A549 (cell line): ENCODE data around the gene MAGEA4. TPM values are rescaled to one million over a fixed set of nuclear protein-coding genes. Genes with fewer than 3 reads are reported as not detected.
A peak's percentile ranks its signal among the peaks of the same experiment; 100 is the strongest.
"Not testable (repeated sequence)": the region's sequence is repeated elsewhere in the genome, so short reads cannot be mapped to it uniquely, and the experiment has no call there.

Source experiments
- ATAC-seq, 2 experiments: fragments of 200-7000 bp in 1 of 2; fragments of >200 bp in 1 of 2; cut with Nextera tagmentation in 1 of 2; cut with Tn5 transposase in 1 of 2; 3 replicates each; pipeline versions ENCODE4 v1.8.0 to v1.9.1; 2018 to 2020; ENCODE audit warnings: mild to moderate bottlenecking in 1 of 2, moderate library complexity in 1 of 2
- CTCF ChIA-PET: fragments of 300-600 bp; sonication (Branson Sonifier 250); formaldehyde crosslinking; extraction: SDS; loops from one replicate; lab custom pipeline; 2021; ENCODE audit warnings: antibody characterized with exemption, inconsistent platforms; lab: Yijun Ruan, JAX
- POLR2A ChIA-PET: fragments of 350-600 bp; formaldehyde crosslinking; extraction: SDS; loops from one replicate; lab custom pipeline; 2021; ENCODE audit warnings: antibody characterized with exemption, inconsistent platforms; lab: Yijun Ruan, JAX
- DNase-seq, 2 experiments: peaks; one replicate each; pipeline versions ENCODE4 v3.0.0 to v3.0.0-alpha.2; 2011 to 2016; ENCODE audit warnings: low read depth in 1 of 2, low spot score in 1 of 2
- FAIRE-seq: peaks from 2 replicates; lab custom pipeline; 2011; peaks lifted over from hg19 to GRCh38; lab: Jason Lieb, UNC
- H3K27ac ChIP-seq, 2 experiments: fragments of >200 bp; sonication (Bioruptor Twin); formaldehyde crosslinking; 3 replicates each; pipeline ENCODE4 v1.5.1; 2016 to 2017
- H3K4me1 ChIP-seq: fragments of >200 bp; sonication (Bioruptor Twin); formaldehyde crosslinking; 3 replicates; pipeline ENCODE4 v1.6.1; 2016
- H3K4me2 ChIP-seq: fragments of >200 bp; sonication (Bioruptor Twin); formaldehyde crosslinking; 3 replicates; pipeline ENCODE4 v1.6.1; 2016
- H3K4me3 ChIP-seq: fragments of >200 bp; sonication (Bioruptor Twin); formaldehyde crosslinking; 3 replicates; pipeline ENCODE4 v1.5.1; 2016
- H3K9me3 ChIP-seq: fragments of >200 bp; sonication (Bioruptor Twin); formaldehyde crosslinking; 3 replicates; pipeline ENCODE4 v1.6.1; 2016
- BHLHE40 ChIP-seq: IDR thresholded peaks from 2 replicates; pipeline ENCODE4 v1.6.1; 2012; ENCODE audit warnings: low read depth, low read length, inconsistent platforms
- CHD2 ChIP-seq: fragments of 150-350 bp; IDR thresholded peaks from 2 replicates; pipeline ENCODE4 v1.6.1; 2014; ENCODE audit warnings: low read length; ENCODE audit not compliant: partially characterized antibody
- CHD4 ChIP-seq: fragments of 200-600 bp; sonication (generic); IDR thresholded peaks from 2 replicates; pipeline ENCODE4 v1.6.1; 2016; ENCODE audit warnings: antibody characterized with exemption, mild to moderate bottlenecking, borderline replicate concordance
- ELK1 ChIP-seq: fragments of 150-350 bp; IDR thresholded peaks from 2 replicates; pipeline ENCODE4 v1.6.1; 2014; ENCODE audit warnings: low read depth, mild to moderate bottlenecking, low read length
- HDAC2 ChIP-seq: fragments of 200-600 bp; sonication (generic); IDR thresholded peaks from 2 replicates; pipeline ENCODE4 v1.6.1; 2016
- HOXB13 ChIP-seq: fragments of 250-450 bp; sonication (Bioruptor Pico); IDR thresholded peaks from 2 replicates; pipeline ENCODE4 v1.5.0; 2020; ENCODE audit warnings: low read depth, mild to moderate bottlenecking, moderate library complexity
- HOXB5 ChIP-seq: fragments of 250-450 bp; sonication (Bioruptor Pico); IDR thresholded peaks from 2 replicates; pipeline ENCODE4 v1.5.0; 2020; ENCODE audit warnings: mild to moderate bottlenecking, moderate library complexity
- JUNB ChIP-seq: fragments of >200 bp; sonication (Bioruptor Twin); formaldehyde crosslinking; IDR thresholded peaks from 2 replicates; pipeline ENCODE4 v1.6.1; 2016
- KDM5A ChIP-seq: fragments of 200-600 bp; sonication (generic); IDR thresholded peaks from 2 replicates; pipeline ENCODE4 v1.6.1; 2016; ENCODE audit warnings: antibody characterized with exemption, mild to moderate bottlenecking
- MAX ChIP-seq: IDR thresholded peaks from 2 replicates; pipeline ENCODE4 v1.6.1; 2012
- MAZ ChIP-seq: fragments of 150-350 bp; IDR thresholded peaks from 2 replicates; pipeline ENCODE4 v1.6.1; 2014; ENCODE audit warnings: antibody characterized with exemption, low read depth, low read length, borderline replicate concordance
- POLR2A ChIP-seq: IDR thresholded peaks from 2 replicates; pipeline ENCODE4 v1.6.1; 2012; ENCODE audit warnings: mild to moderate bottlenecking, low read length
- POLR2AphosphoS2 ChIP-seq: conservative IDR thresholded peaks from 2 replicates; pipeline ENCODE4 v1.6.1; 2012; ENCODE audit warnings: low read length, improper control_type of control experiment, inconsistent platforms
- RCOR1 ChIP-seq: fragments of 150-350 bp; IDR thresholded peaks from 2 replicates; pipeline ENCODE4 v1.6.1; 2014; ENCODE audit warnings: antibody characterized with exemption, low read length, low read depth
- REST ChIP-seq: fragments of 200-600 bp; sonication (generic); IDR thresholded peaks from 2 replicates; pipeline ENCODE4 v1.6.1; 2016; ENCODE audit warnings: antibody characterized with exemption, mild to moderate bottlenecking, moderate library complexity
- RNF2 ChIP-seq: fragments of 200-600 bp; sonication (generic); IDR thresholded peaks from 2 replicates; pipeline ENCODE4 v1.6.1; 2016; ENCODE audit warnings: low read depth, mild to moderate bottlenecking, antibody characterized with exemption, moderate library complexity, borderline replicate concordance
- SMC3 ChIP-seq: fragments of >200 bp; sonication (Bioruptor Twin); formaldehyde crosslinking; IDR thresholded peaks from 3 replicates; pipeline ENCODE4 v1.6.1; 2018; ENCODE audit warnings: inconsistent platforms
- TP53 ChIP-seq: fragments of 250-450 bp; sonication (Bioruptor Pico); IDR thresholded peaks from 2 replicates; pipeline ENCODE4 v1.5.0; 2021; ENCODE audit warnings: mild to moderate bottlenecking, moderate library complexity
- ZNF302 ChIP-seq: fragments of 250-450 bp; sonication (Bioruptor Pico); IDR thresholded peaks from 2 replicates; pipeline ENCODE4 v1.9.0; 2021; ENCODE audit warnings: inconsistent platforms, mild to moderate bottlenecking, moderate library complexity
- WGBS: methylation state at CpG from one replicate; pipeline ENCODE4 v1.1.6; 2017; ENCODE audit errors: missing lambda C conversion rate; 5-methylcytosine and 5-hydroxymethylcytosine counted together
- polyA plus RNA-seq, 4 experiments: library from polyadenylated mRNA; depleted of rRNA in 3 of 4; stranded (reverse); fragments of >200 nt; fragmentation: RNase III in 1 of 4; extraction: RNeasy Plus Mini Kit Qiagen cat#74134 plus additional on column Dnase treatment in 1 of 4; gene quantifications; 2 replicates in 3 of 4; 3 replicates in 1 of 4; pipeline ENCODE4 v1.2.3, GENCODE V29; 2011 to 2017
- TF ChIP-seq, protein P1 (sequence below): fragments of 450-650 bp; IDR thresholded peaks from 2 replicates; pipeline ENCODE4 v1.6.1; 2014; ENCODE audit warnings: antibody characterized with exemption
- TF ChIP-seq, protein P2 (sequence below): fragments of >200 bp; sonication (Bioruptor Twin); formaldehyde crosslinking; IDR thresholded peaks from 3 replicates; pipeline ENCODE4 v1.6.1; 2016
- TF ChIP-seq, protein P3 (sequence below): fragments of 250-450 bp; sonication (Bioruptor Pico); IDR thresholded peaks from 2 replicates; pipeline ENCODE4 v1.5.0; 2021; ENCODE audit warnings: mild to moderate bottlenecking, moderate library complexity, borderline replicate concordance

MAGEA4 gene
- polyA plus RNA-seq, 2 of the 4 experiments (the other 2 are of a cell fraction): 0.05 TPM; not detected in 1

DNA sequence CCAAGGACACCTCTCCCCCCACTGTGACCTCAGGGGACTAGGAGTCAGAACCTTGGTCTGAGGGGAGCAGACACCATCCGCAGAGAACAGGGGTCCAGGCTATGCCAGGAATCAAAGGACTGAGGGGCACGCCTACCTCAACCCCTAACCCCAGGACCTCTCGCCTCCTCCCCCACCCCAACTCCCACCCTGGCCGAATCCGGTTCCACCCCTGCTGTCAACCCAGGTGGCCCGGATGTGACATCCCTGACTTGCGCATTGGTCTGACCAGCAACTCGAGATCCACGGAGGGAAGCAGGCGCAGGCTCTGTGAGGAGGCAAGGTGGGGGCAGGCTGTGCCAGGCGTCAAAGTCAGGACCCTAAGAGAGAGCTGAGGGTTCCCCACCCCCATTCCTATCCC lies 468 bp upstream of the MAGEA4 start:
- Histone ChIP-seq H3K4me2 (no peak overlapping the region), H3K9me3 (no peaks in the 10 kb centered on the region), H3K4me3 (no peak overlapping the region), H3K4me1 (no peaks in the 10 kb centered on the region), H3K27ac (no peak overlapping the region)
- WGBS: 74% methylated on average over 5 of the region's 11 CpGs
- FAIRE-seq (no peak), DNase-seq (no peak), ATAC-seq (0 out of 6 replicates have a peak, but pooled peaks of 1 of the 2 experiments have one; percentile 30)
- TF ChIP-seq HOXB13 (CRISPR knock-in tag): no peak
- ChIA-PET CTCF (no interaction called here), POLR2A (no interaction called here)

- POLR2A ChIA-PET, H3K9me3 ChIP-seq, DNase-seq, FAIRE-seq, H3K27ac ChIP-seq, CTCF ChIA-PET, H3K4me3 ChIP-seq, H3K4me2 ChIP-seq, ATAC-seq, H3K4me1 ChIP-seq: not testable (repeated sequence)
- 82% methylated on average over 7 of the region's 18 CpGs for WGBS
Measured at GRCh38 chrX:151918736-151919135, 6.0 kb downstream of the MAGEA4 start.

DNA sequence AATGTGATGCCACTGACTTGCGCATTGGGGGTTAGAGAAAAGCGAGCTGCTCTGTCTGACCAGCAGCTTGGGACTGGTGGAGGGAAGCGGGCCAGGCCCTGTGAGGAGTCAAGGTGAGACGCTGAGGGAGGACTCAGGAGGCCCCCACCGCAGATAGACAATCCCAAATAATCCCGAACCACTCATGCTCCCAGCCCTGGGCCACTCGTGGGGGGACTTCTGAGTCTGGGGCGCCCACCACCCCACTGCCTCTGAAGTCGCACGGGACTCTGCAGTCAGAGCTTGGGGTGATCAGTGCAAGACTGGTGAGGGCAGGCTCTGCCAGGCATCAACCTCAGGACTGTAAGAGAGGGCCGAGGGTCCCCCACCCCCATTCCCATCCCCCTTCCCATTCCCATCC lies 6.9 kb downstream of the MAGEA4 start:
- no peak overlapping the region for H3K27ac ChIP-seq
- no peak overlapping the region for H3K4me3 ChIP-seq
- no peak for DNase-seq
- POLR2A ChIA-PET: no interaction called here
- no peak overlapping the region for H3K4me2 ChIP-seq
- no peak for FAIRE-seq
- 88% methylated on average over 5 of the region's 11 CpGs for WGBS
- no peak for TF ChIP-seq JUNB
- TF ChIP-seq POLR2AphosphoS2: no peak
- no peak for TF ChIP-seq SMC3
- TF ChIP-seq, protein P1, sequence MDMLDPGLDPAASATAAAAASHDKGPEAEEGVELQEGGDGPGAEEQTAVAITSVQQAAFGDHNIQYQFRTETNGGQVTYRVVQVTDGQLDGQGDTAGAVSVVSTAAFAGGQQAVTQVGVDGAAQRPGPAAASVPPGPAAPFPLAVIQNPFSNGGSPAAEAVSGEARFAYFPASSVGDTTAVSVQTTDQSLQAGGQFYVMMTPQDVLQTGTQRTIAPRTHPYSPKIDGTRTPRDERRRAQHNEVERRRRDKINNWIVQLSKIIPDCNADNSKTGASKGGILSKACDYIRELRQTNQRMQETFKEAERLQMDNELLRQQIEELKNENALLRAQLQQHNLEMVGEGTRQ: no peak
- TF ChIP-seq RNF2: no peak
- TF ChIP-seq, all 56 proteins: peak for 0
- no peak for ATAC-seq
- CTCF ChIA-PET: no interaction called here
- Histone ChIP-seq H3K4me1 (no peaks in the 10 kb centered on the region), H3K9me3 (no peaks in the 10 kb centered on the region)

- DNase-seq (no peak), ATAC-seq (no peak), FAIRE-seq (no peak)
- no peaks in the 10 kb centered on the region for H3K4me1 ChIP-seq
- H3K9me3 ChIP-seq: no peaks in the 10 kb centered on the region
- ChIA-PET CTCF (no interaction called here), POLR2A (no interaction called here)
- no peak overlapping the region for H3K4me2 ChIP-seq
- no peak overlapping the region for H3K4me3 ChIP-seq
- 59% methylated on average over 5 of the region's 12 CpGs for WGBS
- no peak overlapping the region for H3K27ac ChIP-seq
- TF ChIP-seq, protein P2, sequence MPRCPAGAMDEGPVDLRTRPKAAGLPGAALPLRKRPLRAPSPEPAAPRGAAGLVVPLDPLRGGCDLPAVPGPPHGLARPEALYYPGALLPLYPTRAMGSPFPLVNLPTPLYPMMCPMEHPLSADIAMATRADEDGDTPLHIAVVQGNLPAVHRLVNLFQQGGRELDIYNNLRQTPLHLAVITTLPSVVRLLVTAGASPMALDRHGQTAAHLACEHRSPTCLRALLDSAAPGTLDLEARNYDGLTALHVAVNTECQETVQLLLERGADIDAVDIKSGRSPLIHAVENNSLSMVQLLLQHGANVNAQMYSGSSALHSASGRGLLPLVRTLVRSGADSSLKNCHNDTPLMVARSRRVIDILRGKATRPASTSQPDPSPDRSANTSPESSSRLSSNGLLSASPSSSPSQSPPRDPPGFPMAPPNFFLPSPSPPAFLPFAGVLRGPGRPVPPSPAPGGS: no peak
- TF ChIP-seq MAX (no peak), KDM5A (no peak), CHD2 (no peak), POLR2A (no peak), ELK1 (no peak), RNF2 (no peak), MAZ (no peak), CHD4 (no peak), REST (no peak), RCOR1 (no peak), ZNF302 (CRISPR knock-in tag) (no peak), HDAC2 (no peak), HOXB5 (CRISPR knock-in tag) (no peak), TP53 (no peak), BHLHE40 (no peak)
- TF ChIP-seq, protein P3, sequence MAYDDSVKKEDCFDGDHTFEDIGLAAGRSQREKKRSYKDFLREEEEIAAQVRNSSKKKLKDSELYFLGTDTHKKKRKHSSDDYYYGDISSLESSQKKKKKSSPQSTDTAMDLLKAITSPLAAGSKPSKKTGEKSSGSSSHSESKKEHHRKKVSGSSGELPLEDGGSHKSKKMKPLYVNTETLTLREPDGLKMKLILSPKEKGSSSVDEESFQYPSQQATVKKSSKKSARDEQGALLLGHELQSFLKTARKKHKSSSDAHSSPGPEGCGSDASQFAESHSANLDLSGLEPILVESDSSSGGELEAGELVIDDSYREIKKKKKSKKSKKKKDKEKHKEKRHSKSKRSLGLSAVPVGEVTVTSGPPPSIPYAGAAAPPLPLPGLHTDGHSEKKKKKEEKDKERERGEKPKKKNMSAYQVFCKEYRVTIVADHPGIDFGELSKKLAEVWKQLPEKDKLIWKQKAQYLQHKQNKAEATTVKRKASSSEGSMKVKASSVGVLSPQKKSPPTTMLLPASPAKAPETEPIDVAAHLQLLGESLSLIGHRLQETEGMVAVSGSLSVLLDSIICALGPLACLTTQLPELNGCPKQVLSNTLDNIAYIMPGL: no peak
Measured at GRCh38 chrX:151920101-151920500, 7.4 kb downstream of the MAGEA4 start.
